Renal cortical epithelial cell (primary cell): Measurements from ENCODE around the gene ASB6. TPM values are rescaled to one million over a fixed set of nuclear protein-coding genes. Genes with fewer than 3 reads are reported as not detected.

ENCODE experiments used
- DNase-seq: peaks from one replicate; pipeline ENCODE4 v3.0.0-alpha.2; 2011; ENCODE audit warnings: low read depth
- total RNA-seq: library from RNA; depleted of rRNA; stranded (reverse); fragments of >200 nt; gene quantifications from 2 replicates; pipeline ENCODE4 v1.2.3, GENCODE V29; 2014

ASB6 gene
- total RNA-seq, 1 donor from 2014 or later, result 21.9 TPM

DNA sequence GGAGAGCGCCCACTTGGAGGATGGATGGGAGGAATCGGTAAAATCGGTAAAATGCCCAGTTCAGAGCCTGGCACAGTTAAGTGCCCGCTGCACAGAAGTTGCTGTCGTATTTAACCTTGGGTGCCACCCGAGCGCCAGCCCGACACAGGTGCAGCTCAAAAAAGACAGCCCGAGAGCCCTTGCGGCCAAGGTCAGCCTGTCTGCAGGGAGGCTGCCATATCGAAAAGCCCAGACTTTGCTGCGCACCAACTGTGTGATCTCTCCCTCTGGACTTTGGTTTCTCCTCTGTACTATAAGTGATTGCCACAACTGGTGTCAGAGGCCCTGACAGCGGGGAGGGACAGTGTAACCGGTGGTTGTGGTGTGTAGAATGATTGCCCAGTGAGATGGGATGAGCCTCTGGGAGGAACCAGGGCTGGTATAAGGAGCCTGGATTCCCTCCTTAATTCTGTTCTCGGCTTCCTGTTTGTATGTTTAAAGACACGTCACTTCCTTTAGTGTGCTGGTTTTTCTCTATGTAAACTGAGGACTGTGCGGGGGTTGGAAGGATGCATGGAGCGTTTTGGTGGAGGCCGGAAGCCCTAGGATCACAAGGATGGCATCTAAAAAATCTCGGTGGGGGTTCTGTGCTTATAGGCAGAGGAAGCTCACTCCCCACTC lies 15.2 kb downstream of the ASB6 start:
- peak; percentile 52 for DNase-seq

DNA sequence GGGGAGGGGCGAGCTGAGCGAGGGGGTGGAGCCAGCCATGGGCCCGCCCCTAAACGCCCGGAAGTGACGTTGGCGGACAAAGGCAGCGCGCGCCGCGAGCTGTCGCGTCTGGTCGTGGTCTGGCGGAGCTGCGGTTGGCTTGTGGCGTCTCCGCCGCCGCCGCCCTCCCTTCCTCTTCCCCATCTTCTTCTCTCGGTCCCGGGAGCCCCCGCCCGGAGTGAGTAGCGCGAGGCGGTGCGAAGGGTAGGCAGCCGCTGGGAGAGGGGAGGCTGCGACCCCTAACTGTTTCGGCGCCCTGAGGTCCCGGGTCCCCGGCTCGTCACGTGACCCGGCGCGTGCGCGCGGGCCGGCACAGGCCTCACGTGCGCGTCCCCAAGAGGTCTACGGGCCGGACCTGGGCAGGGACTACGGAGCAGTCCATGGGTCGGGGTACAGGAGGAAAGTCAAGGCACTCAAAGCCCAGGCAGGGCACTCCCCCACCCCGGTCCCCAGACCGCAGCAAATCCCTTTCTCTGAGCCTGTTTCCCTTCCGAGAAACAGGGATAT lies 15.8 kb downstream of the ASB6 start, which contains the start of gene NTMT1:
TSS of gene NTMT1 (plus strand) at position 85 of the 546 bp plus-strand sequence. CDS start 6,541 bp downstream, outside the sequence.
- peak; percentile 45 for DNase-seq

DNA sequence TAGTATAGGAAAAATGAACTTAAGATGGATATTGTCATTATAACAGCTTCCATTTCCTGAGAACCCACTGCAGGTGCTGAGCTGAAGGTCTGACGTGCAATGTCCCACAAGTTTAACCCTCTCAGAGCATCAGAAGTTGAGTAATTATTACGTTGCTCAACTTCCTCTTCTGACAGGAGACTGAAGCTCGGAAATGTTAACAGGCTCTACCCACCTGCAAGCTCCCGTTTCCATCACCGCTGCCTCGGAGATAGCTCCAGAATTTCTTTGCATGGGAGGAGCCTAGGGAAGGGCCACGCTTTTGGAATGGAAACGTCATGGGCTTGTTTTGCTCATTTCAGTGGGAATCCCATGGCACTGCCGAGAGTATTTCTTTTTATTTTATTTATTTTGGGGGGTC lies 17.0 kb downstream of the ASB6 start:
- DNase-seq, result peak; percentile 34

DNA sequence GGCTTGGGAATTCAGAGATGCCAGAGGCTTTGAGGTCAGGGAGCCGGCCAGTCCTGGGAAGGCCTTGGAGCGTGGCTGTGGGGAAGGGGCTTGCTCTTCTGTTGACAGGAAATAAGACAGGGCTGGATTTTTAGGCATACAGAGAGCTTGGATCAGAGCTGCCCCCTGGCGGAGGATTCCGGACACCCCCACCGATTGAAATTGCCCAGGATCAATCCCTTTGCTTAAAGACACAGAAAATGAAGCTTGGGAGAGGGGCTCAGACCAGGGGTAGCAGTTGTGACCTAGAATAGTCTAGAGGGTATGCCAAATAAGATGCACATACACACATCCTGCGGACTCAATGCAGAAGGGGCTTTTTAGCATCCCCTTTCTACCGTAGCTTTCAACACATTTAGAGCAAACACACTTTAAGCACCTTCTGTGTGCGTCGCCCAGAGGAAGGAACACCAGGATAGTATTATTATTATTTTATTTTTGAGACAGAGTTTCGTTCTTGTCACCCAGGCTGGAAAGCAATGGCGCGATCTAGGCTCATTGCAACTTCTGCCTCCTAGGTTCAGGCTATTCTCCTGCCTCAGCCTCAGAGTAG lies 17.7 kb downstream of the ASB6 start:
- peak; percentile 27 for DNase-seq

DNA sequence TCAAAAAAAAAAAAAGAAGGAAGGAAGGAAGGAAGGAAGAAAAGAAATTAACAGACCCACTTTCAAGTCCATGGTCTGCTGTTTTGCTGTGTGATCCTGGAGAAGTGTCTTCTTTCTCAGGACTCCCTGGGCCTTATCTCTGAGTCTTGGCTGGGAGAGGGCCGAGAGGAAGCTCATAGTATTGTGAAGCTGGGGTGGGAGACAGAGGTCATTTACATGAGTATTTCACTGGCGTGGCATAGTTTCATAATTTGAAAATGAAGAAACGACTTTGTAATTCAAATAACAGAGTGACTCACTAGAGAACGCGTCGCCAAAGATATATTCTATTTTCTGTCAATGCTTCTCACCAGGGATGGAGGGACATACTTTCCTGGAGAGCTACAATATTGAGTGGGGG lies 18.6 kb downstream of the ASB6 start:
- no peak for DNase-seq

DNA sequence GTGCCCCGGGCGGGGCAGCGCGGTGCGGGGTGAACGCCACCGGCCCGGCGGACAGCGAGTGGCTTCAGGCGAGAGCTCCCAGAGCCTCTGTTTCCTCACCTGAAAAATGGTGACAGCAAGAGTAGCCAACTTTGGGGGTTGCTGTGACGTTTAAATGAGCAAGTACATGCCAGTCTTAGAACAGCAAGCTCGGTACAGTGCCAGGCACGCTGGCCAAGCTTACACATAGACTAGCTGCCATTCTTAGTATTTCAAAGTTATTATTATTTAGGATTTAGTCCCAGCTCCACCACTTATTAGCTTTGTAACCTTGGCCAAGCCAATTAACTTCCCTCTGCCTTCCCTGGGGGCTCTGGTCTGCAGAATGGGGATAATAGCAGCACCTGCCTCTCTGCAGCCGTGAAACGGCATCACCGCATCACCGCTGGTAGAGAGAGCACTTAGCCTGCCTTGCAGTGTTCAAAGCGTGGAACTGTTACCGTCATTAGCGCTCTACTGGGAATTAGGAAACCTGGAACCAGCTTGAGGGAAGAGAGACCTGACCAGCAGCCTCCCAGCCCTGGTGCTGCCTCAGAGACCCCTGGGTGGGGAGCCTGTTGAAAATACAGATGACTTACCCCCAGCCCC lies 21.2 kb downstream of the ASB6 start, which contains the start of gene C9orf50:
TSS of gene C9orf50 (minus strand) at position 433 of the 627 bp plus-strand sequence. CDS start 527 bp downstream, outside the sequence.
- no peak for DNase-seq

DNA sequence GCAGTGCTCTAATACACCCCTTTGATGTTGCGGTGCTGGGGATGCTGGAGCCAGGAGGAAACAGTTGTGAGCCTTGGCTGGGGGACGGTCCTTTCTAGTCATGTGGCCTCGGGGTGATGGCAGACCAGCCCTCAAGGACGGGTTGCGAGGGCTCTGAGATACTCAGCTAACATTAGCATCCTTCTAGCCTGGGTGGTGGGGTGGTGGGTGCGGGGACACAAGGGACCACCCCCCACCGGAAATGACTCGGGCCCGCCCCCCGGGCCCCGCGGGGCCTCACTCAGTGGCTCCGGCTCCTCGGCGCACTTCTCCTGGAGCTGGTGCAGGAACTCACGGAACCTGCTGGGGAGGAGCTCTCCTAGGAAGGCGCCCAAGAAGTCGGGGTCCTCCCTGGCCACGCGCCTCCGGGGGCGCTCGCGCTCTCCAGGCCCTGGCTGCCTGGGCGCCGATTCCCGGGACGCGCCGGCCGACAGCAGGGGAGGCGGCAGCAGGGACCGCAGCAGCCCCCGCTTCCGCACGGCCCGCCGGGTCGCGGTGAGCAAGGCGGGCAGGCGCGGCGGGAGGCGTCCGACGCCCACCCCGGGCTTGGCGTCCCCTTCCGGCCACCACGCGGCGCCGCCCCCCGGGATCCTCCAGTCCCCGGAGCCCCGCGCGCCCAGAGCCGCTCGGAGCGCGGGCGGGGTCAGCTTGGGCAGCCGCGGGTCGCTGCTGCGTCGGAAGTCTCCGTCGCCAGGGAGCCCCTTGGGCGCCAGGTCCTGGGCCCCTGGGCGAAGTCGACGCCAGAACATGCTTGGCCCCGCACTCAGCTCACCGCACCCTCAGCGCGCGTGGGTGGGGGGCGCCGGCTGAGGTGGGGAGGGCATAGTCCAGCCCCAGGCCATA lies 21.9 kb downstream of the ASB6 start:
- no peak for DNase-seq

DNA sequence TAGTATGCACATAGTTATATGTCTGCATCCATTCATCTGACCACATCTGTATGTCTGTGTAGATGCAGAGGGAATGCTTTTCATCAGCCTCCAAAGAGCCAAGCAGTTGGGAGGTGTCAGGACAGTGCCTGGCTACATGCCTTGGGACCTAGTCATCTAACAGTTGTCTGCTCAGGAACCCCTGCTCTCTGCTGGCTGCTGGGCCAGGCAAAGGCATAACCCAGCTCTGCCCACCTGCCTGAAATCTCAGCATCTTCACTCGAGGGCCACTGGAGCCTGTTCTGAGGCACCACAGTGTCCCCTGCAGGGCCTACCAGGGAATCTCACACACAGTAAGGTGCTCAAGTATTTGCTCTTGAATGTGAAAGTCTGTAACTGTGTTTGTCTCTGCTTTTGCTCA lies 24.8 kb downstream of the ASB6 start:
- DNase-seq, result peak; percentile 58

DNA sequence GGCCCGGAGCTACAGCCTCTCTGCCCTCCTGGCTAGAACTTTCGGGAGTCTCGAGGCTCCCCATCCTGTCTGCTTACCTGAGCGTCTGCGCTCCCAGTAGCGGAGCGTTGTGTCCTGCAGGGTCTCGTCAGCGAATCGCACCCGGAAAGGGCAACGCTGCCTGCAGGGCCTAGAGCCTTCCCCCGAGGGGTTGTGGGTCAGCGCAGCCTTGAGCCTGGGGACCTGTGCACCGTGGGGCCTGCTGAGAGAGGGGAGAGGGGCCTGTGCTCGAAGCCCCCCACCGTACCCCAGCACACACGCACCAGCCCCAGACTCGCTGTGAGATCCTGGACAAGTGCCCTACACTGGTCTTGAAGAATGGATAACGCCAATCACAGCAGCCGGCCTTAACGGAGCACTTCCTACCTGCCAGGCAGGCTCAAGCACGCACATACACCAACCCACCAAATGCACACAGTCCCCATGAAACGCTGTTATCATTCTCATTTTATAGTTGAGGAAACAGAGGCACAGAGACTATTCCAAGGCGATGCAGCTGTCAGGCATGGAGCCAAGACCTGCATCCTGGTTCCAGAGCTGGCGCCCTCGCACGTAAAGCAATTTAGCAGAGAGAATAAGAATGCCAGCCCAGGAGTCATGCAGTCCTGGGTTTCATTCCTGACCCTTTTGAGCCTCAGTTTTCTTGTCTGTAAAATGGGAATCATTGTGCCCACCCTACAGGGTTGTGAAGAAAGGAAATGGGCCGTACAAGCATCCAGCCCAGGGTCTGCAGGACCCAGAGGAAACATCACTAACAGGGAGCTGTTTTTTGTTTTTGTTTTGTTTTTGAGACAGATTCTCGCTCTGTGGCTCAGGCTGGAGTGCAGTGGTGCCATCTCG lies 26.3 kb downstream of the ASB6 start:
- no peak for DNase-seq

DNA sequence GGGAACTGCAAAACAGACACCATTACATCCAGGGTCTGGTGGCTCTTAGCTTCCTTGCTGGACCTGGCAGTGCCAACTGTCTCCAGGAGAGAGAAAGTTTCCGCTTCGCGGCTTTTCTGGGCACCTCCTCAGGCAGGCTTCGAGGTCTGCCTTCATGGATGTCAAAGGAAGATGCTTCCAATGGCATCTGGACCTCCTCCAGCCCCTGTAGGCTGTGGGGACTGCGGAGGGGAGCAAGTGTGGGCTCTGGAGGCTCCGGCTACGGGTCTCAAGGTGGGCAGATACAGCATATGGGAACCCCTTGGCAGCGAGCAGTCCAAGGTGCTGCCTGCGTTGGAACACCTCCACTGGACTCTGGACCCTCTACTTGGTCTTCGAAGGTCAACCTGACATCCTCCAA lies 27.0 kb downstream of the ASB6 start:
- no peak for DNase-seq

DNA sequence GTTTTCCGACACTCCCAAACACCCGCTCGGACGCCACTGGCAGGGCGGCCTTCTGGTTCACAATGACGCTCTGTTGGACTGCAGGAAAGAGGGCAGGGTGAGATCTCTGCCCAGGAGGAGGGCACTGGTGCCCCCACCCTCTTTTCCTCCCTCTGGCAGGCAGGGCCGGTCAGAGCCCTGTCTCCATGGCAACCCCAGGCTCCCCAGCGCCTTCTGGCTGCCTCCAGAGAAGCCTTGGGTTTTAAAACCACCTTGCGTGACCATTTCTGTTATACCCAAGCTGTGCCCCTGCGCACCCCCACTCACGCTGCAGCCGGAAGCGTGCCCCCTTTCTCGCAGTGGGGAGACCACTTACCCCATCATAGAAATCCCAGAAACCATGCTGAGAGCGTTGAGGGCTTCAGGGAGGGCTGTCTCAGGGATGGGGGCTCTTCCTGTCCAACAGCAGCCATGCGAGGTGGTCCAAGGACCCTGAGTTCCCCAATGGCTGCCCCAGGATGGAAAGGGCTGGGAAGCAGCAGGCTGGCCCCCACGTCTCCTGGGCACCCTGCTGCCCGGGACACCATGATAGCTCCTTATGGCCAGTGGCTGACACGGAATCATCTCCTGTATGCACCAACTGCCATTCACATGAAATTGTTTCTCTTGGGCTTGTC lies 28.3 kb downstream of the ASB6 start:
- peak; percentile 76 for DNase-seq

DNA sequence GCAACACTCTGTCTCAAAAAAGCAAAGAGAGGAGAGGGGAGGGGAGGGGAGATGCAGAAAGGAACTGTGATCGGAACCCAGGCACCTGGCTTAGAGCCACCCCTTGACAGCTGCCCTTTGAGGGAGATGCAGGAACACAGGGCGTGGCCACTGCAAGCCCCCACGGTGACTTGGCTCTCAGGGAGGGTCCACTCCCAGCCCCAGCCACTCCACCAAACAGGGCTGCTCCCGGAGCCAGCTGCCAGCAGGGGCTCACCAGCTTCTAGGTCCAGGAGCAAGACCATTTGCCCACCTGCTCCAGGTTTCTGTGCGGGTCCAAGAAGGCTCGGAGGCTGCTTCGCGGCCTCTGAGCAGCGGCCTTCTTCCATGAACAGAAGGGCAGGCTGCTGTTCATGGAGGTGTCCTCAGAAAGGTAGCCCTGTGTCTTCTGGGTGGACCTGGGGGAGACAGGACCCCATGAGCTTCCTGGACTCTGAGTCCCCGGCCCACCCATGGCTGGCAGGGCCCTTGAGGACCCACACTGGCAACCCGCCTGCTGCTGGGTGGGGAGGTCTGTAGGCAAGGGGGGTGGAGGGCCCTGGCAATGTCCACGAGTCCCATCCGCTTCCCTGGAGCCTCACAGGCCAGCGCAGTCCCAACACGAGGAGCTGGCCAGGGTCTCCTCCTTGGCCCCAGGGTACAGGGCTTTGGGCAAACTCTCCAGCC lies 29.0 kb downstream of the ASB6 start:
- DNase-seq, result no peak

DNA sequence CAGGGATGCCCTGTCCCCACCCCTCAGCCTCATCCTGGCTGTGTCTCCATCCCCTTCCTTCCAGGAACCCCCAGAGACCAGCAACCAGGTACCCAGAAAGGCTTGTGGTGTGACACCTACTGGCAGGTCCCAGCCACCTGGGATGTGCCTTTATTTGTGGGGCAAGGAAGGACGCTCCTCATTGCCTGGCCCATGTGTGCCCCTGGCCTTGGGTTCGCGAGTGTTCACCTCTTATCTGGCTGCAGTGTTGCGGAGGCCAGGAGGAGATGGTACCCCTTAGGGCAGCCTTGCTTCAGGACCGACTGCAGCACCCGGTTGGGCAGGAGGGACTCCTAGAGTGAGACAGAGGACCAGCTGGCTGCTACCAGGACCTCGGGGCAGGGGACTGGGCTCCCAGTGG lies 29.8 kb downstream of the ASB6 start:
- no peak for DNase-seq

DNA sequence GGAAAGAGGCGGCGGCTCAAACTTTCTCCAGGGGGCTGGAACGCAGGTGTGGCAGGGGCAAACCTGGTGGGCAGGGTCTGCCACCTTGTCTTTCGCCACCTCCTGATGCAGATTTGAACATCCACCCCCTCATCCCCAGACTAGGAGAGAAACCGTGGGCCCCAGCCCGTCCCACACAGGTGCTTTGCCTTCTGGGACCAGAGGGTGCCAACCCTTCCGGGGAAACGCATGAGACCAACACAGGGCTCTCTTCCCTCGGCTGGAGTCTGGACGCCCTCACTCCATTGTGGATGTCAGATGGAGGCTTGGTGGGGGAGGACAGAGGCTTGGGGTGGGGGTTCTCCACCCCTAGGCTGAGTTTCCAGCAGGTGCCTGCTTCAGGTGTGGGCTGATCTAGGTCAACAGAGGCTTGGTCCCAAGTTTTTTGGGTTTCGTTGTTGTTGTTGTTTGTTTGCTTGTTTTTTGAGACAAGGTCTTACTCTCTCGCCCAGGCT lies 30.6 kb downstream of the ASB6 start:
- DNase-seq, result no peak

DNA sequence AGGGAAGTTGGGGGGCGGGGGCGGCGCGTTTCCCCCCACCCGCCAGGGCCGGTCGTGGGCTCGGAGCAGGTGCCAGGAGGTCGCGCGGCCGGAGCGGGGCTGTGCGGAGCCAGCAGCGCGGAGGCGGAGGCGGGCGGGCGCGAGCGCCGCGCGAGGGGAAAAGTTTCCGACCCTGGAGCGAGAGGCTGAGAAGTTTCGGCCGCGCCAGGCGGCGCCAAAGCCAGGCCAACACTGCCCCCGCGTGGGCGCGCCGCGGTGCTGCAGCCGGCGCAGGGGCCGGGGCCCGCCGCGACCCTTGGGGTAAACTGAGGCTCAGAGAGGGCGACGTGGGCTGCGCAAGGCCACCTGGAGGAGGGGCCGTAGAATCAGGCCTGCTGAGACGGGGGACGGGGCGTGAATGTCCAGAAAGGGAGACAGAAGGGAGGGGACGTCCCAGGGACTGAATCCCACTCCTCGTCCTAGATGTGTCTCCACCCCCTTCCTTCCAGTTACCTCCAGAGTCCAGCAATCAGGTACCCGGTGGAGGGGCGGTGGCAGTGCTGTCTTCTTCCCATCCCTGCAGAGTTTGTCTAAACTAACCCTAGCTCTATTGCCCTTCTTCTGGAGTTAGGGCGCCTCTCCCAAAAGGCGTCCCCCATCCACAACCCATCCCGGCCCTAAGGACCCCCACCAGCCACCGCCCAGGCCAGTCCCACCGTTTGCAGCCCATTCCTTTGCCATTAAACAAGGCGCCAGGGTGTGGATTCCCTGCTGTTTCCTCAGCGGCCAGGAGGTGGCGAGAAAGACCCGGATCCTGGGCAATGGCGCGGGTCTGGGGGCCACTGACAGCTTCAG lies 31.3 kb downstream of the ASB6 start:
- DNase-seq, result peak; percentile 16

DNA sequence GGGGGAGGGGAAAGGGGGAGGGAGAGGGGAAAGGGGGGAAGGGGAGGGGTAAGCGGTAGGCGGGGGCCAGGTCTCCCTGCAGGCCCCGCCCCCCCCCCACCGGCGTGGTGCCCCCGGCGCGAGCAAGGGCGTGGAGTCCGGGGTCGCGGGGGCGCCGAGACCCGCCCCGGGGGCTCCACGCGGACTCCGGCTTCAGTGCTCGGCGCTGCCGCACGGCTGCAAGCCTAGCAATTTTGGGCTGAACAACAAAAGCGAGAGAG lies 31.8 kb downstream of the ASB6 start:
- DNase-seq, result no peak

DNA sequence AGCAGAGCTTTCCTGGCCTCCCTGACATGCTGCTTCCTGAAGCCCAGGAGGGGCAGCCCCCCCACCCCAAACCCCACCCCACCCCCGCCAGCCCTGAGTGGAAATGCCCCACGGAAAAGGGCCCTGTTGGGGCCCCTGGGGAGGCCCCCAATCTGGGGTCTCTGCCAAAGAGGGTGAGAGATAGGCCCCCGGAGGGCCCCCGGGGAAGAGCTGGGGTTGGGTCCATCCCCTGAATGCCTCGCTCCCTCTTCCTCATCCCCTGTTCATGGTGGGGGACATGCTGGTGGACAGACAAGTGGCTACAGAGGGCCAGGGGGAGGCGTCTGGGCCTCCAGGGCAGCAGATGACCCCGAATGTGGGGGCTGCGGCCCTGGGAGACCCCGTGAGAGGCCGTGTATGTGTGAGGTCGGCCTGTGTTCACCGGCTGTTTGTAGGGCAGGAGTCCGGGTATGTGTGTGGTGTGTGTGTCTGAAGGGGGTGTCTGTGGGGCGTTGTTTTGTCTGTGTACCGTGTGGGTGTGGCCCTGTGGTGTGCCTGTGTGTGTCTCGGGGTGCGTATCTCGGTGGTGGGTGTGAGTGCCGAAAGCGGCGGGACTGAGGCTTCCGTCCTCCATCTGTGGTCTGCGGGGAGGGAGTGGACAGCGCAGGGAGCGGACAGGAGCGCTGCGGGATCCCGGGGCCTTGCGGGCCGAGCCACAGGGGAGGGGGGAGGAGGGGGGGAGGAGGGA lies 32.3 kb downstream of the ASB6 start:
- peak; percentile 26 for DNase-seq
